AG09319 (cell line): ENCODE data around the gene PDK4.
"Not testable (repeated sequence)": the region's sequence is repeated elsewhere in the genome, so short reads cannot be mapped to it uniquely, and the experiment has no call there.

Experiments used
- DNase-seq: peaks from one replicate; pipeline ENCODE4 v3.0.0-alpha.2; 2010; ENCODE audit warnings: low read depth; ENCODE audit errors: extremely low read depth
- CTCF ChIP-seq: IDR thresholded peaks from 2 replicates; pipeline ENCODE4 v1.5.1; 2011; ENCODE audit warnings: low read depth, mild to moderate bottlenecking, inconsistent platforms, low read length, moderate library complexity

PDK4 gene

GRCh38 chr7:95605275-95605674 lies 9.0 kb upstream of the PDK4 start:
- DNase-seq, result no peak
- TF ChIP-seq CTCF, result no peak

- not testable (repeated sequence) for DNase-seq
Measured at GRCh38 chr7:95604811-95605210, 8.5 kb upstream of the PDK4 start.

- DNase-seq, result not testable (repeated sequence)
Measured at GRCh38 chr7:95604397-95604796, 8.1 kb upstream of the PDK4 start.

GRCh38 chr7:95602421-95602820 lies 6.1 kb upstream of the PDK4 start:
- DNase-seq, result no peak
- TF ChIP-seq CTCF, result no peak

- TF ChIP-seq CTCF, result no peak
- no peak for DNase-seq
Measured at GRCh38 chr7:95601316-95601715, 5.0 kb upstream of the PDK4 start.

- no peak for TF ChIP-seq CTCF
- no peak for DNase-seq
Measured at GRCh38 chr7:95599069-95599468, 2.8 kb upstream of the PDK4 start.

GRCh38 chr7:95598511-95598910 lies 2.2 kb upstream of the PDK4 start:
- no peak for DNase-seq
- no peak for TF ChIP-seq CTCF

- no peak for DNase-seq
- no peak for TF ChIP-seq CTCF
Measured at GRCh38 chr7:95595746-95596197, 544 bp downstream of the PDK4 start.

GRCh38 chr7:95594185-95594584 lies 2.1 kb downstream of the PDK4 start:
- no peak for TF ChIP-seq CTCF
- no peak for DNase-seq
